ENCODE measurements around the gene ADH7. TPM values are rescaled to one million over a fixed set of nuclear protein-coding genes. Genes with fewer than 3 reads are reported as not detected.

Gene ADH7
- total RNA-seq, 1 experiment from 2014 or later, result not detected

- no peaks in the 10 kb centered on the region for H3K9me2 ChIP-seq (ENCODE audit: insufficient read depth)
- no peak overlapping the region for H3K9ac ChIP-seq (ENCODE audit: low read length)
- TF ChIP-seq ELF1 (IDR thresholded peaks at IDR 0.05; ENCODE audit: borderline replicate concordance, low read depth) (no peak), ZNF274 (IDR thresholded peaks at IDR 0.05; ENCODE audit: low read depth, low read length) (no peak), ZBTB33 (IDR thresholded peaks at IDR 0.05; ENCODE audit: extremely low read depth, insufficient replicate concordance, low read length) (no peak), CEBPB (IDR thresholded peaks at IDR 0.05; ENCODE audit: low read depth) (no peak), MAX (IDR thresholded peaks at IDR 0.05) (no peak)
- no peak overlapping the region for H3K4me3 ChIP-seq (replicated peaks in 1 of 2; ENCODE audit: low read depth in 1 of 2, low read length in 2 of 2)
- no peak overlapping the region for H3K27ac ChIP-seq (ENCODE audit: low read depth, low read length)
- ATAC-seq (no peak), DNase-seq (ENCODE audit: low read depth, low spot score) (no peak)
- H2AFZ ChIP-seq (ENCODE audit: low read depth, low read length, poor library complexity, severe bottlenecking), result peak overlapping the region; percentile 30
- no peaks in the 10 kb centered on the region for H3K9me3 ChIP-seq (ENCODE audit: control insufficient read depth in 1 of 2, insufficient read depth in 1 of 2, low read depth in 1 of 2, low read length in 2 of 2)
- no peaks in the 10 kb centered on the region for H3K36me3 ChIP-seq (ENCODE audit: control insufficient read depth in 1 of 2, insufficient read depth in 2 of 2, low read length in 2 of 2)
- no peaks in the 10 kb centered on the region for H3K27me3 ChIP-seq (ENCODE audit: insufficient read depth, low read length)
- no peaks in the 10 kb centered on the region for H4K20me1 ChIP-seq (ENCODE audit: insufficient read depth)
- POLR2A ChIA-PET, result no interaction called here
- CTCF ChIA-PET, result no interaction called here
- H3K79me2 ChIP-seq (ENCODE audit: insufficient read depth, low read length), result no peaks in the 10 kb centered on the region
- no TSS peak for BruUV-seq (replicated peaks)
- peaks cover 0 to 9% of the 10 kb centered on the region in 2 experiments; a peak in 1 of 4 replicates for H3K4me1 ChIP-seq (ENCODE audit: control insufficient read depth in 1 of 2, insufficient read depth in 2 of 2, low read length in 2 of 2)
- peak overlapping the region; percentile 24 for H3K4me2 ChIP-seq (ENCODE audit: low read length)
- intact Hi-C loops (cut with micrococcal nuclease), result no loop called here
- RAD21 ChIA-PET (ENCODE audit: low non-redundant PET in 1 of 2, low total read pairs in 2 of 2, uncharacterized antibody in 2 of 2, unreplicated experiment in 2 of 2), result no interaction called here
Observed at GRCh38 chr4:99447513-99447912, 12.4 kb upstream of the ADH7 start.

GRCh38 chr4:99447079-99447478, 11.9 kb upstream of the ADH7 start:
- no peak overlapping the region for H3K9ac ChIP-seq (ENCODE audit: low read length)
- RAD21 ChIA-PET (ENCODE audit: low non-redundant PET in 1 of 2, low total read pairs in 2 of 2, uncharacterized antibody in 2 of 2, unreplicated experiment in 2 of 2), result no interaction called here
- peaks cover 0 to 9% of the 10 kb centered on the region in 2 experiments; a peak in 1 of 4 replicates for H3K4me1 ChIP-seq (ENCODE audit: control insufficient read depth in 1 of 2, insufficient read depth in 2 of 2, low read length in 2 of 2)
- H3K27ac ChIP-seq (ENCODE audit: low read depth, low read length), result no peak overlapping the region
- no peaks in the 10 kb centered on the region for H3K9me2 ChIP-seq (ENCODE audit: insufficient read depth)
- TF ChIP-seq SP1 (IDR thresholded peaks at IDR 0.05; ENCODE audit: low read depth), result 0 out of 2 replicates have a peak, but pooled peaks have one; percentile 8
- TF ChIP-seq ATF3 (IDR thresholded peaks at IDR 0.05), result no peak
- TF ChIP-seq CEBPB (IDR thresholded peaks at IDR 0.05; ENCODE audit: low read depth), result no peak
- no peaks in the 10 kb centered on the region for H3K27me3 ChIP-seq (ENCODE audit: insufficient read depth, low read length)
- CTCF ChIA-PET, result no interaction called here
- H3K4me3 ChIP-seq (replicated peaks in 1 of 2; ENCODE audit: low read depth in 1 of 2, low read length in 2 of 2), result no peak overlapping the region
- POLR2A ChIA-PET, result no interaction called here
- peak overlapping the region; percentile 24 for H3K4me2 ChIP-seq (ENCODE audit: low read length)
- H4K20me1 ChIP-seq (ENCODE audit: insufficient read depth), result no peaks in the 10 kb centered on the region
- H3K36me3 ChIP-seq (ENCODE audit: control insufficient read depth in 1 of 2, insufficient read depth in 2 of 2, low read length in 2 of 2), result no peaks in the 10 kb centered on the region
- BruUV-seq (replicated peaks), result no TSS peak
- DNase-seq (ENCODE audit: low read depth, low spot score), result peak; percentile 3
- no peak for ATAC-seq
- no peaks in the 10 kb centered on the region for H3K9me3 ChIP-seq (ENCODE audit: control insufficient read depth in 1 of 2, insufficient read depth in 1 of 2, low read depth in 1 of 2, low read length in 2 of 2)
- H2AFZ ChIP-seq (ENCODE audit: low read depth, low read length, poor library complexity, severe bottlenecking), result peak overlapping the region; percentile 30
- no peaks in the 10 kb centered on the region for H3K79me2 ChIP-seq (ENCODE audit: insufficient read depth, low read length)
- intact Hi-C loops (cut with micrococcal nuclease), result no loop called here

All from HCT116 (cell line).